NB4 (cell line): ENCODE measurements around the gene RTN4RL2.

ENCODE experiments used
- TF ChIP-seq, protein P1 (sequence below): IDR thresholded peaks from one replicate; pipeline ENCODE4 v1.5.1; 2012; ENCODE audit warnings: low read depth, low read length
- TF ChIP-seq, protein P2 (sequence below): IDR thresholded peaks from 2 replicates; pipeline ENCODE4 v1.6.1; 2011; ENCODE audit warnings: low read depth, low read length

DNA sequence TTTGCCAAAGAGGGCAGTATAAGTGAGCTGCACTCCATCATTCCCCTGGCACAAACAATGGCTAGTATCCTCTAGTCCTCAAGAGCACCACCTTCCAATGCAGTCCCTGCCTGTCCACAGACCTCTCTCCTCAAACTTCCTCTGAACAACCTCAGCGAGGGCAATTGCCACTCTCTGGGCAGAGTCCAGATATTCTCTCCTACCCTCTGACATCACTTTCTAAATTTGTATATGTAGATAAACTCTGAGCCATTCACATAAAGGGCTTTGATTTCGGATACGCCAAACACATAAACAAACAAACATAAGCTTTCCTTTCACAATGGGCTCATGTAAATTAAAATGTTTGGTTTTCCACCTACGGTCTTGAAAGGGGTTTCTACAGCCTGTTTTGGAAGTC, 30.4 kb upstream of the RTN4RL2 start:
- TF ChIP-seq, protein P1, sequence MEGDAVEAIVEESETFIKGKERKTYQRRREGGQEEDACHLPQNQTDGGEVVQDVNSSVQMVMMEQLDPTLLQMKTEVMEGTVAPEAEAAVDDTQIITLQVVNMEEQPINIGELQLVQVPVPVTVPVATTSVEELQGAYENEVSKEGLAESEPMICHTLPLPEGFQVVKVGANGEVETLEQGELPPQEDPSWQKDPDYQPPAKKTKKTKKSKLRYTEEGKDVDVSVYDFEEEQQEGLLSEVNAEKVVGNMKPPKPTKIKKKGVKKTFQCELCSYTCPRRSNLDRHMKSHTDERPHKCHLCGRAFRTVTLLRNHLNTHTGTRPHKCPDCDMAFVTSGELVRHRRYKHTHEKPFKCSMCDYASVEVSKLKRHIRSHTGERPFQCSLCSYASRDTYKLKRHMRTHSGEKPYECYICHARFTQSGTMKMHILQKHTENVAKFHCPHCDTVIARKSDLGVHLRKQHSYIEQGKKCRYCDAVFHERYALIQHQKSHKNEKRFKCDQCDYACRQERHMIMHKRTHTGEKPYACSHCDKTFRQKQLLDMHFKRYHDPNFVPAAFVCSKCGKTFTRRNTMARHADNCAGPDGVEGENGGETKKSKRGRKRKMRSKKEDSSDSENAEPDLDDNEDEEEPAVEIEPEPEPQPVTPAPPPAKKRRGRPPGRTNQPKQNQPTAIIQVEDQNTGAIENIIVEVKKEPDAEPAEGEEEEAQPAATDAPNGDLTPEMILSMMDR = no peak
- TF ChIP-seq, protein P2, sequence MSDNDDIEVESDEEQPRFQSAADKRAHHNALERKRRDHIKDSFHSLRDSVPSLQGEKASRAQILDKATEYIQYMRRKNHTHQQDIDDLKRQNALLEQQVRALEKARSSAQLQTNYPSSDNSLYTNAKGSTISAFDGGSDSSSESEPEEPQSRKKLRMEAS = no peak
